ENCODE results near the gene SLC31A1. TPM values are rescaled to one million over a fixed set of nuclear protein-coding genes. Genes with fewer than 3 reads are reported as not detected.

SLC31A1 gene
- total and polyA plus RNA-seq, 2 of the 13 experiments (the other 11 are each of a cell fraction or from before 2014, with no cell fraction given), result 62.9 to 70.0 TPM

GRCh38 chr9:113228130-113228665, 6.9 kb downstream of the SLC31A1 start:
- BruUV-seq (replicated peaks), result no TSS peak
- FAIRE-seq, result peak; percentile 73
- peak; percentile 94 for DNase-seq (ENCODE audit: low spot score)
- in situ Hi-C loops (cut with HindIII; ENCODE audit: extremely low pct_ligation_motif_present, low pct_unique_long_range_greater_than_20kb), result no loop called here
- Histone ChIP-seq H3K9ac (ENCODE audit: insufficient read depth, low read depth, low read length) (peak overlapping the region; percentile 23; the same call in 1 of the 2 replicates), H3K27me3 (ENCODE audit: control insufficient read depth in 1 of 2, insufficient read depth in 2 of 2, low read length in 2 of 2) (no peaks in the 10 kb centered on the region), H2AFZ (ENCODE audit: low read length) (no peak overlapping the region), H3K36me3 (replicated peaks in 1 of 2; ENCODE audit: control insufficient read depth in 1 of 2, insufficient read depth in 2 of 2, low read length in 2 of 2) (peaks cover 4 to 11% of the 10 kb centered on the region in 2 experiments; a peak in 3 of 5 replicates), H3K27ac (ENCODE audit: extremely low read length, insufficient read depth, low read length) (peak overlapping the region; percentile 73), H3K79me2 (ENCODE audit: insufficient read depth, low read length) (peaks cover 86% of the 10 kb centered on the region), H4K20me1 (ENCODE audit: insufficient read depth, low read length) (no peaks in the 10 kb centered on the region; the same call in 1 of the 2 replicates), H3K4me1 (ENCODE audit: insufficient read depth, low read length) (peaks cover 85% of the 10 kb centered on the region), H3K4me3 (replicated peaks in 1 of 3; ENCODE audit: insufficient read depth in 1 of 3, low read depth in 2 of 3, low read length in 3 of 3) (no peak overlapping the region), H3K4me2 (ENCODE audit: low read depth, low read length) (peak overlapping the region; percentile 52), H3K9me3 (ENCODE audit: low read length) (no peaks in the 10 kb centered on the region)
- POLR2A ChIA-PET, result interaction anchor here (0.7 to 1.8 kb wide), 7 partner anchors 8 to 182 kb away, joined by 3 to 12 read pairs (median 3); partner anchors contain the start of genes C9orf43, CDC26, POLE3 and PRPF4
- intact Hi-C loops (cut with micrococcal nuclease; ENCODE audit: unreplicated experiment), result no loop called here
- WGBS (ENCODE audit: low lambda C conversion rate), result 23% methylated on average over 3 of the region's 3 CpGs
- CTCF ChIA-PET (ENCODE audit: low intra/inter-chr PET ratio, low total read pairs), result no interaction called here
- ATAC-seq, result peak; percentile 91
- TF ChIP-seq ZNF841 (CRISPR knock-in tag; IDR thresholded peaks at IDR 0.05; ENCODE audit: borderline replicate concordance) (no peak), KDM6A (CRISPR knock-in tag; IDR thresholded peaks at IDR 0.05; ENCODE audit: low read depth) (peak; percentile 43; the same call in 1 of the 2 replicates), GMEB1 (CRISPR knock-in tag; IDR thresholded peaks at IDR 0.05; ENCODE audit: borderline replicate concordance) (no peak), SALL1 (CRISPR knock-in tag; IDR thresholded peaks at IDR 0.05) (peak; percentile 75; the same call in 1 of the 2 replicates), ZNF460 (CRISPR knock-in tag; IDR thresholded peaks at IDR 0.05; ENCODE audit: borderline replicate concordance) (no peak), ZNF572 (CRISPR knock-in tag; IDR thresholded peaks at IDR 0.05) (no peak), GABPA (IDR thresholded peaks at IDR 0.05; ENCODE audit: low read depth, low read length) (no peak), GABPA (CRISPR knock-in tag; IDR thresholded peaks at IDR 0.05; ENCODE audit: low read depth) (peak; percentile 61), ZNF12 (CRISPR knock-in tag; IDR thresholded peaks at IDR 0.05) (0 out of 2 replicates have a peak, but pooled peaks have one; percentile 31), ZBTB21 (CRISPR knock-in tag; IDR thresholded peaks at IDR 0.05) (peak; percentile 89), ZNF652 (CRISPR knock-in tag; IDR thresholded peaks at IDR 0.05; ENCODE audit: borderline replicate concordance, low read depth) (peak; percentile 93), ARID3A (IDR thresholded peaks at IDR 0.05; ENCODE audit: low read depth, low read length) (peak; percentile 45), PRPF4 (IDR thresholded peaks at IDR 0.05; ENCODE audit: low read depth, low read length, poor library complexity, severe bottlenecking) (no peak), ZNF629 (CRISPR knock-in tag; conservative IDR thresholded peaks at IDR 0.05) (no peak)
- TF ChIP-seq, protein P1, sequence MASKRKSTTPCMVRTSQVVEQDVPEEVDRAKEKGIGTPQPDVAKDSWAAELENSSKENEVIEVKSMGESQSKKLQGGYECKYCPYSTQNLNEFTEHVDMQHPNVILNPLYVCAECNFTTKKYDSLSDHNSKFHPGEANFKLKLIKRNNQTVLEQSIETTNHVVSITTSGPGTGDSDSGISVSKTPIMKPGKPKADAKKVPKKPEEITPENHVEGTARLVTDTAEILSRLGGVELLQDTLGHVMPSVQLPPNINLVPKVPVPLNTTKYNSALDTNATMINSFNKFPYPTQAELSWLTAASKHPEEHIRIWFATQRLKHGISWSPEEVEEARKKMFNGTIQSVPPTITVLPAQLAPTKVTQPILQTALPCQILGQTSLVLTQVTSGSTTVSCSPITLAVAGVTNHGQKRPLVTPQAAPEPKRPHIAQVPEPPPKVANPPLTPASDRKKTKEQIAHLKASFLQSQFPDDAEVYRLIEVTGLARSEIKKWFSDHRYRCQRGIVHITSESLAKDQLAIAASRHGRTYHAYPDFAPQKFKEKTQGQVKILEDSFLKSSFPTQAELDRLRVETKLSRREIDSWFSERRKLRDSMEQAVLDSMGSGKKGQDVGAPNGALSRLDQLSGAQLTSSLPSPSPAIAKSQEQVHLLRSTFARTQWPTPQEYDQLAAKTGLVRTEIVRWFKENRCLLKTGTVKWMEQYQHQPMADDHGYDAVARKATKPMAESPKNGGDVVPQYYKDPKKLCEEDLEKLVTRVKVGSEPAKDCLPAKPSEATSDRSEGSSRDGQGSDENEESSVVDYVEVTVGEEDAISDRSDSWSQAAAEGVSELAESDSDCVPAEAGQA (IDR thresholded peaks at IDR 0.05; ENCODE audit: low read depth), result no peak
- TF ChIP-seq, protein P1 (CRISPR knock-in tag; IDR thresholded peaks at IDR 0.05; ENCODE audit: borderline replicate concordance), result no peak

All from HepG2 (cell line).